Stimulated activated CD4-positive, alpha-beta T cell treated with anti-CD3 and anti-CD28 coated beads, TNF-alpha, amount 100 ng/mL, for 24 hours (primary cell): ENCODE data around the gene TMEM131.
"Not testable (repeated sequence)": the region's sequence is repeated elsewhere in the genome, so short reads cannot be mapped to it uniquely, and the experiment has no call there.

ENCODE experiments used
- DNase-seq, 3 experiments: peaks; one replicate each; pipeline ENCODE4 v3.0.0-alpha.2; 2020; ENCODE audit warnings: low read depth in 3 of 3

Gene TMEM131

GRCh38 chr2:97858442-97858841, 137.3 kb downstream of the TMEM131 start:
- no peak for DNase-seq

GRCh38 chr2:97857553-97857952, 138.2 kb downstream of the TMEM131 start:
- DNase-seq = no peak

- not testable (repeated sequence) for DNase-seq
Measured at GRCh38 chr2:97853057-97853456, 142.7 kb downstream of the TMEM131 start.

- DNase-seq = no peak
Measured at GRCh38 chr2:97851172-97851571, 144.6 kb downstream of the TMEM131 start.

- no peak for DNase-seq
Measured at GRCh38 chr2:97849881-97850528, 145.7 kb downstream of the TMEM131 start.

- no peak for DNase-seq
Measured at GRCh38 chr2:97848306-97848705, 147.4 kb downstream of the TMEM131 start.

GRCh38 chr2:97846716-97847115, 149.0 kb downstream of the TMEM131 start:
- DNase-seq = not testable (repeated sequence)

- DNase-seq = no peak
Measured at GRCh38 chr2:97845818-97846217, 149.9 kb downstream of the TMEM131 start.

- DNase-seq = no peak
Measured at GRCh38 chr2:97845133-97845532, 150.6 kb downstream of the TMEM131 start.

GRCh38 chr2:97844311-97844859, 151.4 kb downstream of the TMEM131 start:
- DNase-seq = no peak

GRCh38 chr2:97840198-97840597, 155.6 kb downstream of the TMEM131 start:
- no peak for DNase-seq

GRCh38 chr2:97834610-97835009, 161.1 kb downstream of the TMEM131 start:
- no peak for DNase-seq

- no peak for DNase-seq
Measured at GRCh38 chr2:97831121-97831520, 164.6 kb downstream of the TMEM131 start.

- not testable (repeated sequence) for DNase-seq
Measured at GRCh38 chr2:97829255-97829654, 166.5 kb downstream of the TMEM131 start.

GRCh38 chr2:97827013-97827412, 168.7 kb downstream of the TMEM131 start:
- not testable (repeated sequence) for DNase-seq

GRCh38 chr2:97826266-97826847, 169.4 kb downstream of the TMEM131 start:
- not testable (repeated sequence) for DNase-seq

GRCh38 chr2:97824011-97824410, 171.7 kb downstream of the TMEM131 start:
- DNase-seq = not testable (repeated sequence)

- not testable (repeated sequence) for DNase-seq
Measured at GRCh38 chr2:97821862-97822261, 173.9 kb downstream of the TMEM131 start.

- no peak for DNase-seq
Measured at GRCh38 chr2:97819754-97820153, 176.0 kb downstream of the TMEM131 start.

GRCh38 chr2:97816411-97816810, 179.3 kb downstream of the TMEM131 start:
- DNase-seq = no peak

GRCh38 chr2:97812931-97813330, 182.8 kb downstream of the TMEM131 start:
- DNase-seq = no peak

- DNase-seq = no peak
Measured at GRCh38 chr2:97808816-97809215, 186.9 kb downstream of the TMEM131 start.
